NT2/D1 (cell line): Measurements from ENCODE around the gene REM2.

Source experiments
- SUZ12 ChIP-seq: IDR thresholded peaks from 2 replicates; pipeline ENCODE4 v1.6.1; 2011; ENCODE audit not compliant: insufficient read length, insufficient read depth; ENCODE audit errors: extremely low read depth
- ZNF274 ChIP-seq: IDR thresholded peaks from 2 replicates; pipeline ENCODE4 v1.6.1; 2011; ENCODE audit warnings: mild to moderate bottlenecking, low read depth, low read length

DNA sequence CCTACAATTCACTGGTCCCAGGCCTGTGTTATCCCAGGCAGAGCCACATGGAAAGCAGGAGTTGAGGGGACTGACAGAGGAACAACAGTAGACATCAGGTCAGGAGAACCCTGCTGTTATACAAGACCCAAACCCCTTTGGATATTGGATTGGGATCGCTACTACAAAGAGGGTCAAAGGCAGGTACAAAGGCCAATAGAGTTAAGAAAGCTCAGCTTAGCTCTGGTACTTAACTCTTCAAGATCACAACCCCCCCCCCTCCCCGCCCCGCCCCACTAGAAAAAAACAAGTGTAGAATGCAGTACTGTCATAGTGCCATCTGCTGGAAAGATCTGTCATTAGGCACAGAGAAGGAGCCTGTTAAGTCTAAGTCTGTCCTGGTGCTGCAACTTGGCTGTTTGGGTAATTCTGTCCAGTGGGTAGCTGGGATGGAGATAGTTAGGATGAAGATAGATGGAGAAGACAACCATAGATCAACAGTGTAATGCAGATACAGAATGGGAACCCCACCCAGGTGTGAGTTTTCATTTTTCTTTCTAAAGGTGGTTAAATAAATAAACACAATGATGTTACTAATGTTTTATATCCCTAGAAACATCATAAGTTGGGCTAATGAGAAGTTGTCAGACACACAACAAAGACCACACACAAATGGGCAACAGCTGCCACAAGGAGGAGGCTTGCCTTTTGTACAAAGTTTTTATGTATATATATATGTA is 17.2 kb downstream of the REM2 start:
- TF ChIP-seq ZNF274: no peak
- TF ChIP-seq SUZ12: no peak
